Measurements from ENCODE around the gene RSPH4A. TPM values are rescaled to one million over a fixed set of nuclear protein-coding genes. Genes with fewer than 3 reads are reported as not detected.
"Not testable (repeated sequence)": the region's sequence is repeated elsewhere in the genome, so short reads cannot be mapped to it uniquely, and the experiment has no call there.

RSPH4A gene
- polyA plus RNA-seq, 4 donors, result 1.0 to 3.5 (median 2.4) TPM

DNA sequence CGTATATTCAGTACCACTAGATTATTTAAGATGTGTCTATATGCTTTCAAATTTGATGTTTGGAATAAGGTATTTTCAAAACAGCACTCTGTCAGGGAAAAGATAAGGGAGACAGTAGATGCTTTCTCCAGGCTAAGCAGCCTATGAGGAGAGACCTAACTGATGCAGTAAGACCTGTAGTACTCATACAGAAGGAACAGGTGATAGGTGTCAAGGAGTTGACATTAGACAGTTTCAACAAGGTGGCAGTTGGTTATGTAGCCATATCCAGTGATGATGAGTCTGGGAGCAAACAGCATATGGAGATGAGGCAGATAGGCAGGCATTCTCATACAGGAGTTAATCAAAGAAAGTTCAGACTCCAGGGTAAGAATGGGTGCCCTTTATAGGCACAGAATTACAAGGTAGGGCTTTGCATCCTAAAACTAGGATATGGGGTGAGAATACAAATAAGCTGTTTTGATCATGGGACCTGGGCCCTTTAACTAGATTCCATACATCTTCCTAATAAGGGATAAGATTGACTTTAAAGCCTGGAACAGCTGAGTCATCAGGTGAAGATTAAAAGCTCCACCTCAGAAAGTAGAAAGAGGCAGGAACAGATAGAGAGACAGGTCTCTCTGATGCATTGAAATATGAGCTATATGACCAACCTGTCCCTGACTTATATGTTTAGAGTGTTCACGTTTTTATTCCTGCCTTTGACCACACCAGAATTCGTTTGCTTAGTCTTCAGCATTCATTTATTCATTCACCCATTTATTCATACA lies 7.9 kb downstream of the RSPH4A start:
- no peak for DNase-seq (ENCODE audit: low read depth in 4 of 4, low spot score in 3 of 4)

DNA sequence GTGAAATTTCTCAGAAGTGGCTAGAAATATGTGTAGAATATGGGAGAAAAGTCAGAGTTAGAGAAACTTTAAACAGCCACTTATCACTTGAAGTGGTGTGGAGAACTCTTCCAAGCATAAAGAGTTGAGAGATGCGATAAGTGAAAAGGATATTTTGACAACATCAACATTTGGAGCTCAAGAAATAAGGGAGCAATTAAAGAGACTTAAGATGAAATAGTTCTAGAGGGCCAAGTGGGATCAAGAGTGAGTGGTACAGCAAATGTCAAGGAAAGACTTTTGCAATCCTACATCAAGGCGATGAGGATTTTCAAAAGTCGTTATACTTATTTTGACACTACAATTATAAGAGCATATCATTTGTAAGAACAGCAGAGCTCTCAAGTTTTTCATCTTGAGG lies 9.6 kb downstream of the RSPH4A start:
- DNase-seq (ENCODE audit: low read depth in 4 of 4, low spot score in 3 of 4), result no peak

DNA sequence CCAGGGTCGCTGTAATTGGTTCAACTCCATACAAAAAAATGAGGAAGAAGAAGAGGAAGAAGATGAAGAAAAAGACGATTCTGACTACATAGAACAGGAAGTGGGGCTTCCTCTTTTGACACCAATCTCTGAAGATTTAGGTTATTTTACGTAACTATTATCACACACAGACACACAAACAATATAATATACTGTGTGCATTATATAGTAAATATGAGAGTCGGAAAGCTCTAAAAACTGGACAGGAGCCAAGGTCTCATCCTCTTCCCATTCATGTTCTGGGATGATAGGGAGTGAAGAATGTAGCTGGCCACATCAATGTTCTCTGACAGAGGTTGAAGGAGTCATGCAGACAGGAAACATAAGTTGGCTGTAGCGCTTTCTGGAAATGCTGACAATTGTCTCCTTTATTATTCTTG lies 13.3 kb downstream of the RSPH4A start:
- DNase-seq (ENCODE audit: low read depth in 4 of 4, low spot score in 3 of 4), result no peak

DNA sequence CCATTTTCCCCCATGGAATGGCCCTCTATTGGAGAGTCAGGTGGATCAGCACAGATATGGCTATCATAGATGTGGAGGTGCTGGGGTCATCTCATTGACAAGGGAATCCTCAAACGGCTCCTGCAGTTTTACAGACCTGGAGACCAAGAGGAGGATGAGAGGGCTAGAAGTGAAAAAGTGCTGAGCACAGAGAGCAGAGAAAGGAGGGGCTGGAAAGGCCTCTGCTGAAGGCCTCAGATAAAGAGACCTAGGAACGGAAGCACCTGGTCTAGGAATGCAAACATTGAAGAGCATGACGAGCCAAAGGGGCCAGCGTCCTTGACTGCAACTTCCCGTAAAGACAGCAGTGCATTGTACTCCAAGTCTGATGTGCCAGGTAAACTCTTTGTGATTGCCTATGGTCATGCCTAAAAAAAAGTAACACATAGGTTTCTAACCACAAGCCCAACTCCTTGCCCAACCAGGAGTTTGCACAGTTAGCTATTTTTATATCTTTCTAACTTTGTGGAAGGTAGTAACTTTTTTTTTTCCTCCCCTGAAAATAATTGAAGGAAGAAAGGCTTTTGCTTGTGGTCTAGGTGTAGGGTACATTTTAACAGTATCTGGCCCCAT lies 15.2 kb downstream of the RSPH4A start:
- no peak for DNase-seq (ENCODE audit: low read depth in 4 of 4, low spot score in 3 of 4)

DNA sequence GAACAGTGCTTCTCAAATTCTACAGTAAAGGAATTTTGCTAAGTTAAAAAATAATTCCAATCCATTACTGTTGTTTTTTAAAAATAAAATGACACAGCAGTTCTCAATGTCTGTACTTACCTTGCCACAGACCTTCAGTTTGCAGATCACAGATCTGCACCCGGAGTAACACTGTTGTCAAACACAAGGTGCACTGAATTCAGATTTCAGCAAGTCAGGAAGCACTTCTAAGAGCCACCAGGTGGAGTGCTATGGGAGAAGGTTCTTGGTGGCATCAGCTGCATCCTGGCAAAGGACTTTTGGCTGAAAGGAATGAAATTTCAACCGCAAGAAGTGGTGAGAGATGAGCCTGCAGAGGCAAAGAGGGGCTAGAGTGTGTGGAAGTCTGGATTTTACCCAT lies 17.4 kb downstream of the RSPH4A start:
- no peak for DNase-seq (ENCODE audit: low read depth in 4 of 4, low spot score in 3 of 4)

DNA sequence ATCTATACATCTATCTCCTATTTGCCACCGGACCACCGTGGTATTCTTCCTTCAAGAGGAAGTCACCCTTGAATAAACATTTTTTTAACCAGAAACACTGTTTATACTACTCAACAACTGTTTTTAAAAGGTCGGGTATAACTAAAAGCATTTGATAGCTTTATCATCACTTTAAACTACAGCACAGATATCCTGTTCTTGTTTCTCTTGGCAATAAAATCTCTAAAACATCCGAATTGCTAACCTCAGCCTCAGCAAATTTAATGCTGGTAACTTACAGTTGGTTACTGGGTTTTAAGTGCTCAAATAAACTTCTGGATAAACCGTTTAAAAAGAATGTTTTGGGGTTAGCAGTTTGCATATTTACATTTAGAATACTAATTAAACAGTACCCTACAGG lies 31.9 kb downstream of the RSPH4A start:
- peak in 2 of 4 donors; percentile 2 to 7 for DNase-seq (ENCODE audit: low read depth in 4 of 4, low spot score in 3 of 4)

DNA sequence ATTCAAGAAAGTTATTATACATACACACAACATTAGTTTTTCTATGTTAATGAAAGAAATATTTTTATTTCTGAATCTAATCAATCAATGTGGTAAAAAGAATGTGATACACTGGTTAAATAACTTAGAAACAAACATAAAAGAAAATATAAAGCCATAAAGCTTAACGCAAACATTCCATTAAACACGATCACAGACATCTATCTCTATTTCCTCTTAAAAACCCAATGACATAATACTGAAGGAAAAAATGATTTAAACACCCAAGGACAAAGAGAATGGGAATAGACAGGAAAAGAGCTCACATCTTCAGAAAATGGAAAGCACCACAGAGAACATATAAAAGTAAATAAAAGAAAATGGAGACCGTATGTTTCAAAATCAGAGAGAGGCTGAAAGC lies 32.9 kb downstream of the RSPH4A start:
- DNase-seq (ENCODE audit: low read depth in 4 of 4, low spot score in 3 of 4), result no peak

DNA sequence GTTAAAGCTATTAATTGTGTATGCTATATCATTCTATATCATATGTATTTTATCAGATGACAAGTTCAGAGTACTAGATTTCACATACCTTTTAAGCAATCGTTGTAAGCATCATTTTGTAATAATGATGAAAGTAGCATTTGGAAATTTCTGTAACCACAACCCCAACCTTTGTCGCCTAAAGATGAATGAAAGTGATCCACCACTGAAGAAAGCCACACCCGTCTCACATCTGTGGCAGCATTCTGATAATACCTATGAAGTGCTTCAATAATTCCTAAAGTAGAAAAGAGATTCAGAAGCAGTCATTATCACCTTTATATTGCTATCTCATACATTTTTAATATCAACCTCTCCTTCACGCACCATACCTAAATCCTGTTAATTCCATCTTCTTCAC lies 35.6 kb downstream of the RSPH4A start:
- no peak for DNase-seq (ENCODE audit: low read depth in 4 of 4, low spot score in 3 of 4)

DNA sequence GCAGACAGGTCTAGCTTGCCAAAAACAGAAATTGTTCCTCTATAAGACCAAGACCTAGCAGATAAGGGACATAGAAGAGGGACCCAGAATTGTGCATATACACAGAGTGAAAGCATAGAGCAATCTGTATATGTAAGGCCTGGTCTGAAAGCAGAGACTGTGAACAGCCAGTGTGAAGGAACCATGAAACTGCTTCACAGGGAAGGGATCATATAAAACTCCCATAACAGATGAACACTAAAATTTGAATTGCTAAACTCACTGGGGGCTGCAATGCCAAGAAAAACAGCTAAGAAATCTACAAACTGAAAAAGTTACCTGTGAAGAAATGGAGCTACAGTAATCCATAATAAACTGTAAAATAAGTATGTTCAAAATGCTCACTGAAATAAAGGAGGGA lies 45.3 kb downstream of the RSPH4A start:
- DNase-seq (ENCODE audit: low read depth in 4 of 4, low spot score in 3 of 4), result no peak

DNA sequence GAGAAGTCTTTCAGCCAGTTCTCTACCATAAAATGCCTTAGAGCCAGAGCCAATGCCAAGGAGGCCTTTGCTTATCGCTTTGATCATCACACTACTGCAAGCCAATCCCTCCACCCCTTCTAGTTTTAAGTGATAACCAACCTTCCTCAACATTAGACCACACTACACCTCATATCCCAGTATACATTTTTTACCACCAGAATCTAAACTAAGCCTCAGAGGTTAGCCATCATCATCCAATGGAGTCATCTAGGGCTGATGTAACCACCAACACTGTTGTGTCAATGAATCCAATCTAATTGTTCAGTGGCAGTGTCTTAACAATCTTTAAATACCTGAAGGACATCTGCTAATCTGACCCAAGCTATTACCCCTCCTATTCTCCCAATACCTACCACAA lies 45.9 kb downstream of the RSPH4A start:
- DNase-seq (ENCODE audit: low read depth in 4 of 4, low spot score in 3 of 4), result no peak

DNA sequence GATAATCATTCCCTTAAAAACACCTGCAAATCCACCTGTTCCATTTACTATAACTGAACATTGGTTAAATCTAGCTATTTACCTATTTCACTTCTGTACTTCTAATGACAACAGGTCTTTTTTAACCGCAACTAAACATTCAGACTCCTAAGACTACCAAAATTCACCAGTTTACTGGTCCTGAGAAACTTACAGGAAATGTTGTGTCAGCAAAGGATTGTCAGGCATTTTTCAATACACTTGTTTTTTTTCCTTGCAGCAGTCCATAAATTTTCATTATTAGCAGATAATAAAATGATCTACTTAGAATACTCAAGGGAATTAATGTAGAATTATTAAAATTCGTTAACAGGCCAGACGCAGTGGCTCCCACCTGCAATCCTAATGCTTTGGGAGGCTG lies 47.0 kb downstream of the RSPH4A start:
- DNase-seq (ENCODE audit: low read depth in 4 of 4, low spot score in 3 of 4), result no peak

DNA sequence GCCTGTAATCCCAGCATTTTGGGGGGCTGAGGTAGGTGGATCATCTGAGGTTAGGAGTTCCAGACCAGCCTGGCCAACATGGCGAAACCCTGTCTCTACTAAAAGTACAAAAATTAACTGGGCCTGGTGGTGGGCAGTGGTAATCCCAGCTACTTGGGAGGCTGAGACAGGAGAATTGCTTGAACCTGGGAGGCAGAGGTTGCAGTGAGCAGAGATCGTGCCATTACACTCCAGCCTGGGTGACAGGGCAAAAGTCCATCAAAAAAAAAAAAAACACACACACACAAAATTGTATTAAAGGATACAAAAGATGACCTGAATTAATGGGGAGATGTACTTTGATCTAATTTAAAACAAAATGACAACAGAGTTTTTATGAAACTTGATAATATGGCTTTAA lies 47.9 kb downstream of the RSPH4A start:
- not testable (repeated sequence) for DNase-seq (ENCODE audit: low read depth in 4 of 4, low spot score in 3 of 4)

DNA sequence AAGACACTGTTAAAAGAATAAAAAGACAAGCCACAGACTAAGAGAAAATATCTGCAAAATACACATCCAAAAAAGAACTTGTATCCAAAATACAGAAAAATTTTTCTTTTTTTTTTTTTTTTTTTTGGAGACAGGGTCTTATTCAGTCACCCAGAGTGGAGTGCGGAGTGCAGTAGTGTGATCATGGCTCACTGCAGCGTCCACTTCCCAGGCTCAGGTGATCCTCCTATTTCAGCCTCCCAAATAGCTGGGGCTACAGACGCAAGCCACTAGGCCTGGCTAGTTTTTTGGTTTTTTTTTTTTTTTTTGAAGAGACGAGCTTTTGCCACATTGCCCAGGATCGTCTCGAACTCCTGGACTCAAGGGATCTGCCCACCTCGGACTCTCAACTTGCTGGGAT lies 49.2 kb downstream of the RSPH4A start:
- DNase-seq (ENCODE audit: low read depth in 4 of 4, low spot score in 3 of 4), result no peak

DNA sequence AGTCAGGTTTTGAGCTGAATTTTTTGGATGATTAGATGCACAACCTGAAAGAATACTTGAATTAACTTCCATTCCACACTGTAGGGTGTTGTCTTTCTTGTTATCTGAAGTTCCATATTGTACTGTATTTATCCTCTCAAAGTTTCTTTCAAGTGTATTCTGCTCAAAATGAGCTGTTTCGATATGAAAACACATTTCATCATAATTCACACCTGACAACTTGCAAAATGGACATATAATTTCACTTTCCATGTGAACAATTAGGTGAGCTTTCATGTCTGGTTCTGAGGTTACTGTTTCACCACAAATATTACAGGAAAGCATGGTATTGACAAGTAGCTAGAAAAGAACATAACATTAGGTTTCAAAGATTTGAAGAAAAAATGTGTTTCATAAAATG lies 50.6 kb downstream of the RSPH4A start:
- no peak for DNase-seq (ENCODE audit: low read depth in 4 of 4, low spot score in 3 of 4)

DNA sequence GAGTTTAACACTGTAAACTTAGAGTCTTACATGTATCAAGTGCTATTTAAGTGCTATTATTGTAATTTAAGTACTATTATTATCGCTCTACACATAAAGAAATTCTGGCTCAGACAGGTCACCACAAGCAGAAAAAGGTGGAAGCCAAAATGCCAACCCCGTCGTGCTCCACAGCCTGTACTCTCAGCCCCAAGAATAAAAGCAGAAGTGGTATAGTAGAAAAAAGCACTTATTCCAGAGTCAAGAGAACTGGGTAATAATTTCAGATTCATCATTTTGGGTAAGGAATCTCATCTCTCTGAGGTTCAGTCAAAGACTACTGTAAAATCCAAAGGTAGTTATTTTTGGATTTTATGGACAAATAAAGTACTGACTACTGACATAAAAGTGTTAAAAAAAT lies 51.3 kb downstream of the RSPH4A start:
- DNase-seq (ENCODE audit: low read depth in 4 of 4, low spot score in 3 of 4), result no peak

DNA sequence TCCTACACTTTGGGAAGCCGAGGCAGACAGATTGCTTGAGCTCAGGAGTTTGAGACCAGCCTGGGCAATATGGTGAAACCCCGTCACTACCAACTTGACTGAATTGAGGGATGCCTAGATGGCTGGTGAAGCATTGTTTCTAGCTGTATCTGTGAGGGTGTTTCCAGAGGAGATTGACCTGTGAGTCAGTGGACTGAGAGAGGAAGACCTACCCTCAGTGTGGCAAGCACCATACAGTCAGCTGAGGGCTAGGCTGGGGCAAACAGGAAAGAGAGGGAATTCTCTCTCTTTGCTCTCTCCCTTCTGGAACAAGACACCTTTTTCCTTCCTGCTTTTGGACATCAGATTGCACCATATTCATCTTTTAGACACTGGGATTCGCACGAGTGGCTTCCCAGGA lies 56.0 kb downstream of the RSPH4A start:
- no peak for DNase-seq (ENCODE audit: low read depth in 4 of 4, low spot score in 3 of 4)

DNA sequence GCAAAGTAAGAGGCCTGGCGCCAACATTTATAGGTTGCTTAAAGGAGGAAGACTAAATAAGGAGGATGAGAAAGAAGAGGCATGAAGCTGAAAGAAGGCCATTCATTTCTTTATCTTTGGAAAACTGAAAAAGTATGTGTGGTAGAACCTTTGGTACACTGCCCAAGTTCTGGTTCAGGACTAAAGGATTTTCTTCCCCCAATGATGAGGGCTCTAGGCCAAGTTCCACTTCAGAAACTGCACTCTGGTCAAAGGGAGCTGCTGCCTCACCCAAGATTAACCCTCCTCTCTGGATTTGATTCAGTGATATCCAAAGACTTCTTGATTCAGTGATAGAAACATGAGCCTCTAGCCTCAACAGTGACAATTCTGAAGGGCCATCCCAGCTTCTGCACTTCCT lies 59.7 kb downstream of the RSPH4A start:
- no peak for DNase-seq (ENCODE audit: low read depth in 4 of 4, low spot score in 3 of 4)

DNA sequence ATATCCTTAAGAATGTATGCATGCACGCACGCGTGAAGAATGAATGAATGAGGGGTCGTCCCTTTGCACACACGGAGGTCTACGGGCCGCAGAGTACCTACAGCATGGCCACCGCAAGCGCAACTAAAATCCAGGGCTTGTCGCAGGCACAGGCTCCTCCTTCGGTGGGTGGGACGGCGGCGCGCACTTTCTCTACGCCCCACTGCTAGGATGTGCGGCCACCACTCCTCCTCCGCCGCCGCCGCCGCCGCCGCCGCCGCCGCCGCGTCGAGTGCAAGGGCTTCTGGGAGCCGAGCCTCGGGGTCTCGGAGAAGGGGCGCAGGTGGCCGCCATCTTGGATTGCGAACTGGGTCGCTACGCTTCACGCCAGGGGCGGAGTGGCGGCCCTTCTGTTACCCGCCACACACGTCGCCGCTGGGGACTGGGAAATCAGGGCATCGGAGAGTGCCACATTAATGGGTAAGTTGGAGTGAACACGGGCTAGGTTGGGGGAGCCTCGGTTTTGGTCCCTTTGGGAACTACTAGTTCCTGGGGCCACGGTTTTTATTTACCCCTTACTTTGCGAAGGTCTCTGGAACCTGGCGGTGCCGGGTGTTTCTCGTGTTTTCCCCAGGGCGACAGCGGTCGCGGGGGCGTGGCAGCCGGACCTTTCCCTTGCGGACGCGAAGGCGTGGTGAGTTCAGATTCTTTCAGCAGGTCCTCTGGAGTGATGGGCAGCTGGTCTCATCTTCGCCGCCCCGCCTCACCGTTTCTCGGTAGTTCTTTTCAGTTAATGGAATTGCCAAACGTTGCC lies 64.8 kb downstream of the RSPH4A start, which contains the start of gene KPNA5:
KPNA5 (plus strand) TSS at position 332 of the 793 bp plus-strand sequence; CDS start at position 456, 124 bp downstream.
- DNase-seq (ENCODE audit: low read depth in 4 of 4, low spot score in 3 of 4), result peak; percentile 64 to 80 (median 73)

DNA sequence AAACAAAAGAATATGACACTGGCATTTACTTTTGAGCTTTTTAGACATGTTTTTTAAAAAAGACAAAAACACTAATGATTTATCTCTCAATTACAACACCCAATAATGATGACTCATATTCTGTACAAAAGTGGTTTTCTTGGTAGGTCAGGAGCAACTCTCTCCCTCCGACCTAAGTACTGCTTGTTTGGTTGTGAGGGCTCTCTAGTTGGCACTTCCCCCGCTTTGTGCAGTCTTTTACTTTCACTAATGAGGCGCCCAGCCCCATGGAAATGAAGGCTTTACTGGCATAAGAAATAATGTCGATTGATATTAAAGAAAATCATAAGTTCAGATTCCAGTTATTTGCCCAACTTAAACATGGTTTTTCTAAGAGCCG lies 66.0 kb downstream of the RSPH4A start:
- peak in 3 of 4 donors; percentile 12 for DNase-seq (ENCODE audit: low read depth in 4 of 4, low spot score in 3 of 4)

Data from left renal pelvis (tissue), 4 donors.